ENCODE results near the gene SRSF3.

DNA sequence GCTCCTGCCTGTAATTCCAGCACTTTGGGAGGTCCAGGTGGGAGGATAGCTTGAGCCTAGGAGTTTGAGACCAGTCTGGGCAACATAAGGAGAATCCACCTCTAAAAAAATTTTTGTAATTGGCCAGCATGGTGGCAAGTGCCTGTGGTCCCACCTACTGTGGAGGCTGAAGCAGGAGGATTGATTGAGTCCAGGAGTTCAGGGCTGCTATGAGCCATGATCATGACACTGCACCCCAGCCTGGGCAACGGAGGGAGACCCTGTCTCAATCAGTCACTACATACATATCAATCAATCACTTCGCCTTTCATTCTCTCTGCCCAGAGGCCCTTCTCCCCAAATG lies 45.8 kb upstream of the SRSF3 start:
- TF ChIP-seq POLR2AphosphoS5 (IDR thresholded peaks at IDR 0.05) (no peak), EZH2 (IDR thresholded peaks at IDR 0.05; ENCODE audit: borderline replicate concordance, insufficient read depth, low read length, poor library complexity, severe bottlenecking) (no peak), RAD21 (conservative IDR thresholded peaks at IDR 0.05) (no peak), TAF1 (IDR thresholded peaks at IDR 0.05; ENCODE audit: low read depth) (no peak), REST (IDR thresholded peaks at IDR 0.05; ENCODE audit: borderline replicate concordance) (no peak), EP300 (conservative IDR thresholded peaks at IDR 0.05; ENCODE audit: poor library complexity, severe bottlenecking) (no peak)
- TF ChIP-seq, protein P1, sequence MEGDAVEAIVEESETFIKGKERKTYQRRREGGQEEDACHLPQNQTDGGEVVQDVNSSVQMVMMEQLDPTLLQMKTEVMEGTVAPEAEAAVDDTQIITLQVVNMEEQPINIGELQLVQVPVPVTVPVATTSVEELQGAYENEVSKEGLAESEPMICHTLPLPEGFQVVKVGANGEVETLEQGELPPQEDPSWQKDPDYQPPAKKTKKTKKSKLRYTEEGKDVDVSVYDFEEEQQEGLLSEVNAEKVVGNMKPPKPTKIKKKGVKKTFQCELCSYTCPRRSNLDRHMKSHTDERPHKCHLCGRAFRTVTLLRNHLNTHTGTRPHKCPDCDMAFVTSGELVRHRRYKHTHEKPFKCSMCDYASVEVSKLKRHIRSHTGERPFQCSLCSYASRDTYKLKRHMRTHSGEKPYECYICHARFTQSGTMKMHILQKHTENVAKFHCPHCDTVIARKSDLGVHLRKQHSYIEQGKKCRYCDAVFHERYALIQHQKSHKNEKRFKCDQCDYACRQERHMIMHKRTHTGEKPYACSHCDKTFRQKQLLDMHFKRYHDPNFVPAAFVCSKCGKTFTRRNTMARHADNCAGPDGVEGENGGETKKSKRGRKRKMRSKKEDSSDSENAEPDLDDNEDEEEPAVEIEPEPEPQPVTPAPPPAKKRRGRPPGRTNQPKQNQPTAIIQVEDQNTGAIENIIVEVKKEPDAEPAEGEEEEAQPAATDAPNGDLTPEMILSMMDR (IDR thresholded peaks at IDR 0.05; ENCODE audit: poor library complexity, severe bottlenecking): no peak
